Gastrocnemius medialis (tissue), 4 donors: ENCODE data around the gene ZBTB4.

ENCODE experiments used
- CTCF ChIP-seq, 5 experiments: fragments of 450-650 bp in 3 of 5; fragments of 200-600 bp in 2 of 5; sonication (generic) in 2 of 5; IDR thresholded peaks in 4 of 5; conservative IDR thresholded peaks in 1 of 5; 1 replicate in 4 of 5; 2 replicates in 1 of 5; pipeline ENCODE4 v1.5.1; 2016 to 2019; ENCODE audit warnings: antibody characterized with exemption in 5 of 5, mild to moderate bottlenecking in 3 of 5, moderate library complexity in 3 of 5
- POLR2A ChIP-seq, 2 donors: fragments of 450-650 bp; IDR thresholded peaks; one replicate each; pipeline ENCODE4 v1.6.1; 2017; ENCODE audit warnings: antibody characterized with exemption in 2 of 2, mild to moderate bottlenecking in 2 of 2, moderate library complexity in 2 of 2

GRCh38 chr17:7497636-7498035 lies 18.2 kb upstream of the ZBTB4 start:
- TF ChIP-seq POLR2A (IDR thresholded peaks at IDR 0.05) (no peak), CTCF (IDR thresholded peaks at IDR 0.05 in 4 of 5, conservative IDR thresholded peaks at IDR 0.05 in 1 of 5) (no peak)
